SK-N-SH treated with all-trans-retinoic acid at 6 μM for 48 hours (cell line): ENCODE measurements around the gene HMSD.

Experiments
- ATAC-seq: fragments of 200-7000 bp; cut with Tn5 transposase; 3 replicates; pipeline ENCODE4 v1.9.1; 2020; ENCODE audit warnings: mild to moderate bottlenecking, moderate library complexity
- ARNTL ChIP-seq: fragments of 450-650 bp; formaldehyde crosslinking; IDR thresholded peaks from 2 replicates; pipeline ENCODE4 v1.5.0; 2020; ENCODE audit warnings: low read depth, mild to moderate bottlenecking, moderate library complexity, borderline replicate concordance
- BACH2 ChIP-seq: fragments of 250-450 bp; sonication (Bioruptor Pico); IDR thresholded peaks from 2 replicates; pipeline ENCODE4 v1.9.0; 2021; ENCODE audit warnings: mild to moderate bottlenecking, borderline replicate concordance
- CSDC2 ChIP-seq: fragments of 250-450 bp; sonication (Bioruptor Pico); IDR thresholded peaks from 2 replicates; pipeline ENCODE4 v1.5.0; 2020; ENCODE audit warnings: mild to moderate bottlenecking, moderate library complexity
- ESRRG ChIP-seq: fragments of 250-450 bp; sonication (Bioruptor Pico); IDR thresholded peaks from 2 replicates; pipeline ENCODE4 v1.6.1; 2021; ENCODE audit warnings: mild to moderate bottlenecking
- GLIS3 ChIP-seq: fragments of 250-450 bp; sonication (Bioruptor Pico); IDR thresholded peaks from 2 replicates; pipeline ENCODE4 v1.5.0; 2020; ENCODE audit warnings: mild to moderate bottlenecking, moderate library complexity
- OSR1 ChIP-seq: fragments of 250-450 bp; sonication (Bioruptor Pico); IDR thresholded peaks from 2 replicates; pipeline ENCODE4 v1.8.0; 2022; ENCODE audit warnings: moderate library complexity, mild to moderate bottlenecking, inconsistent platforms
- POU6F1 ChIP-seq: fragments of 250-450 bp; sonication (Bioruptor Pico); IDR thresholded peaks from 2 replicates; pipeline ENCODE4 v1.8.0; 2021; ENCODE audit warnings: low read depth, mild to moderate bottlenecking, moderate library complexity, borderline replicate concordance
- PPARA ChIP-seq: fragments of 250-450 bp; sonication (Bioruptor Pico); IDR thresholded peaks from 2 replicates; pipeline ENCODE4 v1.5.0; 2020; ENCODE audit warnings: mild to moderate bottlenecking, borderline replicate concordance
- RARB ChIP-seq: fragments of 250-450 bp; sonication (Bioruptor Pico); IDR thresholded peaks from 2 replicates; pipeline ENCODE4 v1.8.0; 2021; ENCODE audit warnings: mild to moderate bottlenecking, moderate library complexity
- SNAI2 ChIP-seq: fragments of 250-450 bp; sonication (Bioruptor Pico); IDR thresholded peaks from 2 replicates; pipeline ENCODE4 v1.5.0; 2020; ENCODE audit warnings: mild to moderate bottlenecking, moderate library complexity
- TCF4 ChIP-seq: fragments of 250-450 bp; sonication (Bioruptor Pico); IDR thresholded peaks from 2 replicates; pipeline ENCODE4 v1.8.0; 2021; ENCODE audit warnings: mild to moderate bottlenecking, moderate library complexity, borderline replicate concordance
- TOX ChIP-seq: fragments of 250-450 bp; sonication (Bioruptor Pico); IDR thresholded peaks from 2 replicates; pipeline ENCODE4 v1.8.0; 2021; ENCODE audit warnings: mild to moderate bottlenecking, moderate library complexity, borderline replicate concordance
- ZC3H10 ChIP-seq: fragments of 250-450 bp; sonication (Bioruptor Pico); IDR thresholded peaks from 2 replicates; pipeline ENCODE4 v1.5.1; 2021; ENCODE audit warnings: mild to moderate bottlenecking, moderate library complexity
- ZFP3 ChIP-seq: fragments of 250-450 bp; sonication (Bioruptor Pico); IDR thresholded peaks from 2 replicates; pipeline ENCODE4 v1.5.0; 2020; ENCODE audit warnings: mild to moderate bottlenecking, moderate library complexity
- ZFP30 ChIP-seq: fragments of 450-650 bp; formaldehyde crosslinking; IDR thresholded peaks from 2 replicates; pipeline ENCODE4 v1.5.0; 2022; ENCODE audit warnings: mild to moderate bottlenecking, moderate library complexity
- ZNF565 ChIP-seq: fragments of 450-650 bp; formaldehyde crosslinking; conservative IDR thresholded peaks from 2 replicates; pipeline ENCODE4 v1.5.0; 2020; ENCODE audit warnings: low read depth, mild to moderate bottlenecking, moderate library complexity
- ZNF70 ChIP-seq: fragments of 450-650 bp; formaldehyde crosslinking; IDR thresholded peaks from 2 replicates; pipeline ENCODE4 v1.5.0; 2020; ENCODE audit warnings: mild to moderate bottlenecking, moderate library complexity
- ZNF8 ChIP-seq: fragments of 450-650 bp; formaldehyde crosslinking; IDR thresholded peaks from 2 replicates; pipeline ENCODE4 v1.5.0; 2020; ENCODE audit warnings: mild to moderate bottlenecking, moderate library complexity
- TF ChIP-seq, protein P1 (sequence below): fragments of 250-450 bp; sonication (Bioruptor Pico); IDR thresholded peaks from 2 replicates; pipeline ENCODE4 v1.8.0; 2020; ENCODE audit warnings: mild to moderate bottlenecking, moderate library complexity, borderline replicate concordance
- TF ChIP-seq, protein P2 (sequence below): fragments of 250-450 bp; sonication (Bioruptor Pico); IDR thresholded peaks from 2 replicates; pipeline ENCODE4 v1.5.1; 2021; ENCODE audit warnings: mild to moderate bottlenecking, moderate library complexity

HMSD gene

DNA sequence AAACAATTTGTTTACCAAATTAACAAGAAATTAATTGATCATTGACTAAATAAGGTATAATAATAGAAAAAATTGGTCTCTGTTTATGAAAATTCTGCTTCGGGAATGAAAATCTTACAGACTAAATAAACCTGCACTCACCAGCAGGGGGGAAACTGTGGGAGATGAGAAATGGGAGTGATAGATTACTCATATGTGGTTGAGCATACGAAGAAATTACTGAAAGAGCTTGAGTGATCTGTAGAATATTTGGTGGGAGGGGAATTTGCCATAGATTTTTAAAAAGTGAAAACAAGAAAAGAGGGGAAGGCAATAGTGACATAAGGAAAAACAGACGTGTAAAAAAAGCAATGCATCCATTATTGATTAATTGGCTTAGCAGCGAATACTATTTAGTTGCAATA lies 2.2 kb downstream of the HMSD start:
- no peak for ATAC-seq
- TF ChIP-seq RARB (CRISPR knock-in tag), result no peak
- no peak for TF ChIP-seq ZC3H10 (CRISPR knock-in tag)
- TF ChIP-seq, protein P1, sequence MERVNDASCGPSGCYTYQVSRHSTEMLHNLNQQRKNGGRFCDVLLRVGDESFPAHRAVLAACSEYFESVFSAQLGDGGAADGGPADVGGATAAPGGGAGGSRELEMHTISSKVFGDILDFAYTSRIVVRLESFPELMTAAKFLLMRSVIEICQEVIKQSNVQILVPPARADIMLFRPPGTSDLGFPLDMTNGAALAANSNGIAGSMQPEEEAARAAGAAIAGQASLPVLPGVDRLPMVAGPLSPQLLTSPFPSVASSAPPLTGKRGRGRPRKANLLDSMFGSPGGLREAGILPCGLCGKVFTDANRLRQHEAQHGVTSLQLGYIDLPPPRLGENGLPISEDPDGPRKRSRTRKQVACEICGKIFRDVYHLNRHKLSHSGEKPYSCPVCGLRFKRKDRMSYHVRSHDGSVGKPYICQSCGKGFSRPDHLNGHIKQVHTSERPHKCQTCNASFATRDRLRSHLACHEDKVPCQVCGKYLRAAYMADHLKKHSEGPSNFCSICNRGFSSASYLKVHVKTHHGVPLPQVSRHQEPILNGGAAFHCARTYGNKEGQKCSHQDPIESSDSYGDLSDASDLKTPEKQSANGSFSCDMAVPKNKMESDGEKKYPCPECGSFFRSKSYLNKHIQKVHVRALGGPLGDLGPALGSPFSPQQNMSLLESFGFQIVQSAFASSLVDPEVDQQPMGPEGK (CRISPR knock-in tag), result no peak
- TF ChIP-seq, all 23 proteins: peak for 0

GRCh38 chr18:63953811-63954210 lies 4.7 kb downstream of the HMSD start:
- TF ChIP-seq, protein P1 (CRISPR knock-in tag), result no peak
- TF ChIP-seq ZNF8 (no peak), ZNF565 (CRISPR knock-in tag) (no peak), BACH2 (no peak), TOX (CRISPR knock-in tag) (no peak), RARB (CRISPR knock-in tag) (no peak), ZFP3 (CRISPR knock-in tag) (no peak), ZFP30 (CRISPR knock-in tag) (no peak), POU6F1 (no peak), ZNF70 (no peak), OSR1 (CRISPR knock-in tag) (no peak), GLIS3 (CRISPR knock-in tag) (no peak), TCF4 (CRISPR knock-in tag) (no peak), ARNTL (CRISPR knock-in tag) (no peak), ESRRG (CRISPR knock-in tag) (no peak), ZC3H10 (CRISPR knock-in tag) (no peak)
- TF ChIP-seq, protein P2, sequence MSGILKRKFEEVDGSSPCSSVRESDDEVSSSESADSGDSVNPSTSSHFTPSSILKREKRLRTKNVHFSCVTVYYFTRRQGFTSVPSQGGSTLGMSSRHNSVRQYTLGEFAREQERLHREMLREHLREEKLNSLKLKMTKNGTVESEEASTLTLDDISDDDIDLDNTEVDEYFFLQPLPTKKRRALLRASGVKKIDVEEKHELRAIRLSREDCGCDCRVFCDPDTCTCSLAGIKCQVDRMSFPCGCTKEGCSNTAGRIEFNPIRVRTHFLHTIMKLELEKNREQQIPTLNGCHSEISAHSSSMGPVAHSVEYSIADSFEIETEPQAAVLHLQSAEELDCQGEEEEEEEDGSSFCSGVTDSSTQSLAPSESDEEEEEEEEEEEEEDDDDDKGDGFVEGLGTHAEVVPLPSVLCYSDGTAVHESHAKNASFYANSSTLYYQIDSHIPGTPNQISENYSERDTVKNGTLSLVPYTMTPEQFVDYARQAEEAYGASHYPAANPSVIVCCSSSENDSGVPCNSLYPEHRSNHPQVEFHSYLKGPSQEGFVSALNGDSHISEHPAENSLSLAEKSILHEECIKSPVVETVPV (CRISPR knock-in tag), result no peak
- TF ChIP-seq, all 23 proteins: peak for 0
- ATAC-seq, result no peak

GRCh38 chr18:63956755-63957154 lies 7.7 kb downstream of the HMSD start:
- TF ChIP-seq CSDC2 (CRISPR knock-in tag) (no peak), PPARA (CRISPR knock-in tag) (no peak), SNAI2 (CRISPR knock-in tag) (no peak), GLIS3 (CRISPR knock-in tag) (no peak), OSR1 (CRISPR knock-in tag) (no peak), ZFP30 (CRISPR knock-in tag) (no peak), POU6F1 (no peak)
- TF ChIP-seq, protein P1 (CRISPR knock-in tag), result no peak
- ATAC-seq, result no peak
